DND-41 (cell line): ENCODE measurements around the gene UBE2J1.

Experiments used
- ATAC-seq: fragments of 200-7000 bp; cut with Tn5 transposase; 3 replicates; pipeline ENCODE4 v1.9.1; 2021; ENCODE audit warnings: low read depth; ENCODE audit not compliant: insufficient read depth
- DNase-seq: peaks from one replicate; pipeline ENCODE4 v3.0.0-alpha.2; 2020
- H2AFZ ChIP-seq: 2 replicates; pipeline ENCODE4 v1.6.0; 2012; ENCODE audit warnings: low read depth, low read length
- H3K27ac ChIP-seq: 2 replicates; pipeline ENCODE4 v1.5.1; 2012; ENCODE audit warnings: low read length, inconsistent platforms
- H3K27me3 ChIP-seq: fragments of 200-600 bp; sonication (generic); 2 replicates; pipeline ENCODE4 v1.6.0; 2012; ENCODE audit warnings: low read length, mild to moderate bottlenecking, inconsistent platforms; ENCODE audit not compliant: insufficient read depth, poor library complexity
- H3K36me3 ChIP-seq: 2 replicates; pipeline ENCODE4 v1.5.1; 2012; ENCODE audit warnings: low read length, inconsistent platforms; ENCODE audit not compliant: insufficient read depth
- H3K4me1 ChIP-seq: 2 replicates; pipeline ENCODE4 v1.5.1; 2012; ENCODE audit warnings: mild to moderate bottlenecking, low read length; ENCODE audit not compliant: insufficient read depth
- H3K4me2 ChIP-seq: 2 replicates; pipeline ENCODE4 v1.6.0; 2012; ENCODE audit warnings: mild to moderate bottlenecking, moderate library complexity, low read length, inconsistent platforms; ENCODE audit not compliant: insufficient read depth
- H3K4me3 ChIP-seq, 2 experiments: fragments of 200-600 bp in 1 of 2; shearing (Covaris generic) in 1 of 2; 2 replicates each; pipeline ENCODE4 v1.5.1; 2012 to 2016; ENCODE audit warnings: inconsistent platforms in 2 of 2, low read length in 2 of 2, mild to moderate bottlenecking in 2 of 2, low read depth in 1 of 2, moderate library complexity in 1 of 2
- H3K79me2 ChIP-seq: 2 replicates; pipeline ENCODE4 v1.6.0; 2012; ENCODE audit warnings: low read length, inconsistent platforms; ENCODE audit not compliant: insufficient read depth
- H3K9ac ChIP-seq: 2 replicates; pipeline ENCODE4 v1.6.0; 2012; ENCODE audit warnings: low read depth, mild to moderate bottlenecking, inconsistent platforms, low read length, moderate library complexity
- H3K9me3 ChIP-seq: 2 replicates; pipeline ENCODE4 v1.5.1; 2012; ENCODE audit warnings: low read length, moderate library complexity, mild to moderate bottlenecking, inconsistent platforms; ENCODE audit not compliant: insufficient read depth, severe bottlenecking
- H4K20me1 ChIP-seq: 2 replicates; pipeline ENCODE4 v1.6.0; 2012; ENCODE audit warnings: low read length; ENCODE audit not compliant: insufficient read depth
- EZH2 ChIP-seq: IDR thresholded peaks from 3 replicates; pipeline ENCODE4 v1.6.1; 2012; ENCODE audit warnings: borderline replicate concordance, low read depth, mild to moderate bottlenecking, moderate library complexity, low read length, inconsistent platforms; ENCODE audit not compliant: severe bottlenecking
- TF ChIP-seq, protein P1 (sequence below): IDR thresholded peaks from 2 replicates; pipeline ENCODE4 v1.5.1; 2012; ENCODE audit warnings: borderline replicate concordance, low read length, moderate library complexity, mild to moderate bottlenecking; ENCODE audit not compliant: poor library complexity, severe bottlenecking; ENCODE audit errors: extremely low read depth

The UBE2J1 gene

DNA sequence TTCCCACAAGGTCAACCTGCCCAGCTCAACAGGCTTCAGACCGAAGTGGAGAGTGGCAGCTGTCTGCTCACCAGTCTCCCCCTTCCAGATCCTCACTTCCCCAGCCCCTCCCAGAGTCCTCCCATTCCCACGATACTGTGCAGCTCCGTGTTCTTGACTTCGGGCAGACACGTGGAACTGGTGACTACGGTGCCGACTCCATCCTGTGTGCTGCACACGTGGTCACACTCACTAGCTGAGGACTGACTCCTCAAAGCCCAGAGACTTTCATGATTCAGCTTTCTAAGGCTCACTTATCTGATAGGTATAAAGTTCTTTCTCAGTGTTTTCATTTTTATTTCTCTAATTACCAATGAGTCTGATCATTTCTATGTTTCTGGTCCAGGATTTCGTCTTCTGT lies 69.8 kb downstream of the UBE2J1 start:
- H3K9ac ChIP-seq: no peak overlapping the region
- H3K36me3 ChIP-seq: no peaks in the 10 kb centered on the region
- H3K4me1 ChIP-seq: no peaks in the 10 kb centered on the region
- H3K27ac ChIP-seq: no peak overlapping the region
- no peak overlapping the region for H3K4me2 ChIP-seq
- TF ChIP-seq EZH2: no peak
- TF ChIP-seq, protein P1, sequence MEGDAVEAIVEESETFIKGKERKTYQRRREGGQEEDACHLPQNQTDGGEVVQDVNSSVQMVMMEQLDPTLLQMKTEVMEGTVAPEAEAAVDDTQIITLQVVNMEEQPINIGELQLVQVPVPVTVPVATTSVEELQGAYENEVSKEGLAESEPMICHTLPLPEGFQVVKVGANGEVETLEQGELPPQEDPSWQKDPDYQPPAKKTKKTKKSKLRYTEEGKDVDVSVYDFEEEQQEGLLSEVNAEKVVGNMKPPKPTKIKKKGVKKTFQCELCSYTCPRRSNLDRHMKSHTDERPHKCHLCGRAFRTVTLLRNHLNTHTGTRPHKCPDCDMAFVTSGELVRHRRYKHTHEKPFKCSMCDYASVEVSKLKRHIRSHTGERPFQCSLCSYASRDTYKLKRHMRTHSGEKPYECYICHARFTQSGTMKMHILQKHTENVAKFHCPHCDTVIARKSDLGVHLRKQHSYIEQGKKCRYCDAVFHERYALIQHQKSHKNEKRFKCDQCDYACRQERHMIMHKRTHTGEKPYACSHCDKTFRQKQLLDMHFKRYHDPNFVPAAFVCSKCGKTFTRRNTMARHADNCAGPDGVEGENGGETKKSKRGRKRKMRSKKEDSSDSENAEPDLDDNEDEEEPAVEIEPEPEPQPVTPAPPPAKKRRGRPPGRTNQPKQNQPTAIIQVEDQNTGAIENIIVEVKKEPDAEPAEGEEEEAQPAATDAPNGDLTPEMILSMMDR: no peak
- no peaks in the 10 kb centered on the region for H4K20me1 ChIP-seq
- H3K9me3 ChIP-seq: no peaks in the 10 kb centered on the region
- no peak overlapping the region for H2AFZ ChIP-seq
- H3K79me2 ChIP-seq: no peaks in the 10 kb centered on the region
- ATAC-seq (no peak), DNase-seq (no peak)
- H3K27me3 ChIP-seq: no peaks in the 10 kb centered on the region
- H3K4me3 ChIP-seq: no peak overlapping the region

DNA sequence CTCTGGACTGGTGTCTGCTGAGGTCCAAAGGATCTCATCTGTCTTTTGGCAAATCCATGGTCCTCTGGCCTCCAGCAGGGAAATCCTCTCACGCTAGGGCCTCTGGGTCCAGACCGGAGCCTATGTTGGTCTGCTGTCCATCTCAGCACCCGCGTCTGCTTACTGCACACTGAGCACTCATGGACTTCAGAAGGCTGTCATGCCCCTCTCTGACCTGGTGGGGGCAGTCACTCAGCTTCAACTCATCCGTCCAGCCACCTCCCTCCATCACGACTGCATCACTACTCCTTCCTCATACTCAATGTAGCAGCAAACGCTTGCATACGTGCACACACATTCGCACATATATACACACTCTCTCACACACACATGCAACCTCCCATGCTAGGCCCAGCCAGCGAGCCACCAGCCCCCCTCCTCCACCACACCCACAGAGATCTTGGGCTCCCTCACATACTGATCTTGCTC lies 70.7 kb downstream of the UBE2J1 start:
- Histone ChIP-seq H3K27me3 (no peaks in the 10 kb centered on the region), H3K9me3 (no peaks in the 10 kb centered on the region), H2AFZ (no peak overlapping the region), H3K4me1 (no peaks in the 10 kb centered on the region), H3K4me3 (no peak overlapping the region), H3K4me2 (no peak overlapping the region), H3K79me2 (no peaks in the 10 kb centered on the region), H3K36me3 (no peaks in the 10 kb centered on the region), H3K27ac (no peak overlapping the region), H4K20me1 (no peaks in the 10 kb centered on the region), H3K9ac (no peak overlapping the region)
- DNase-seq: peak; percentile 45
- TF ChIP-seq EZH2: no peak
- TF ChIP-seq, protein P1: peak; percentile 72
- peak; percentile 81 for ATAC-seq

DNA sequence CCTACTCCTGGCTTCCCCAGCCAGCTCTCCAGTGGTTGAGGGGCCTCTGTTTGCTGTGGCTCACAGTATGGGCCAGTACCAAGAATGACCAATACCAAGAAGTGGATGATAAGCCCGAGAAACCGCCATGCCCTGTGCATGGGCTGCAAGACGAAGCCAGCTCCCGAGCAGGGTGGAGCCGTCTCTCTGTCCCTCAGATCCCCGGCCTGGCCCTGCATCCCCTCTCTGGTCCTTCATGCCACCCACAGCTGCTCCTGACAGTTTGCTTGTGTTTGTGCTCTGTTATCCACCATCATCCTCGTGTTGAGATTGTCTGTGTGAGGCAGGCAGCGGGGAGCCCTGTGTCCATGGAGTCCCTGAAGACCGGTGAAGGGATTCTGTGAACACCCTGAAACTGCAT lies 73.6 kb downstream of the UBE2J1 start:
- no peaks in the 10 kb centered on the region for H3K27me3 ChIP-seq

More for the DNA sequence above, 73.6 kb downstream of the UBE2J1 start:
- Histone ChIP-seq H3K9ac (no peak overlapping the region), H3K4me1 (no peaks in the 10 kb centered on the region), H4K20me1 (no peaks in the 10 kb centered on the region), H3K27ac (no peak overlapping the region), H3K4me3 (no peak overlapping the region), H3K79me2 (no peaks in the 10 kb centered on the region), H3K4me2 (no peak overlapping the region), H3K36me3 (no peaks in the 10 kb centered on the region), H2AFZ (no peak overlapping the region), H3K9me3 (no peaks in the 10 kb centered on the region)
- DNase-seq: no peak
- TF ChIP-seq EZH2: no peak
- TF ChIP-seq, protein P1: no peak
- ATAC-seq: no peak
